ENCODE data around the gene SLCO1C1.

SLCO1C1 gene

GRCh38 chr12:20798554-20798953, 103.4 kb downstream of the SLCO1C1 start:
- DNase-seq, result no peak

- DNase-seq, result no peak
These were observed 105.0 kb downstream of the SLCO1C1 start for GRCh38 chr12:20800160-20800559.

- DNase-seq, result no peak
These were observed 105.9 kb downstream of the SLCO1C1 start for GRCh38 chr12:20801035-20801434.
